ENCODE results near the gene CMTM3. TPM values are rescaled to one million over a fixed set of nuclear protein-coding genes. Genes with fewer than 3 reads are reported as not detected.
"Not testable (repeated sequence)": the region's sequence is repeated elsewhere in the genome, so short reads cannot be mapped to it uniquely, and the experiment has no call there.

CMTM3 gene
- total RNA-seq, 6 experiments from 2014 or later: 26.3 to 35.6 (median 28.0) TPM

GRCh38 chr16:66563574-66564334 is 40.8 kb upstream of the CMTM3 start:
- Mint-ChIP-seq H3K4me3 (no peak overlapping the region), H3K36me3 (ENCODE audit: low read depth) (peaks cover 20% of the 10 kb centered on the region), H3K27me3 (ENCODE audit: insufficient read depth) (no peaks in the 10 kb centered on the region; the same call in 1 of the 2 replicates), H3K9me3 (no peaks in the 10 kb centered on the region), H3K27ac (no peak overlapping the region), H3K4me1 (ENCODE audit: low read depth) (peaks cover 28% of the 10 kb centered on the region)
- no peak for DNase-seq
- no peak for TF ChIP-seq CTCF (IDR thresholded peaks at IDR 0.05)

- H3K4me1 Mint-ChIP-seq (ENCODE audit: low read depth): peaks cover 42% of the 10 kb centered on the region
- H3K4me3 Mint-ChIP-seq: no peak within 1 kb of the TSS
- H3K36me3 Mint-ChIP-seq (ENCODE audit: low read depth): peaks cover 13% of the 10 kb centered on the region
- DNase-seq: no peak
- no peak within 1 kb of the TSS; the same call in 1 of the 2 replicates for H3K27ac Mint-ChIP-seq
- no peak for TF ChIP-seq CTCF (IDR thresholded peaks at IDR 0.05)
- no peaks in the 10 kb centered on the region; the same call in 1 of the 2 replicates for H3K27me3 Mint-ChIP-seq (ENCODE audit: insufficient read depth)
- no peaks in the 10 kb centered on the region for H3K9me3 Mint-ChIP-seq
Observed at GRCh38 chr16:66566051-66566901, 38.2 kb upstream of the CMTM3 start, which contains the start of gene CMTM1. TSS of gene CMTM1 (plus strand) at chr16:66566439. CDS start at chr16:66566514, 75 bp downstream.

GRCh38 chr16:66567270-66567669 is 37.2 kb upstream of the CMTM3 start:
- not testable (repeated sequence) for H3K4me3 Mint-ChIP-seq; H3K27ac Mint-ChIP-seq; DNase-seq; H3K27me3 Mint-ChIP-seq (ENCODE audit: insufficient read depth); H3K9me3 Mint-ChIP-seq
- peaks cover 42% of the 10 kb centered on the region for H3K4me1 Mint-ChIP-seq (ENCODE audit: low read depth)
- H3K36me3 Mint-ChIP-seq (ENCODE audit: low read depth): peaks cover 13% of the 10 kb centered on the region

GRCh38 chr16:66568355-66568754 is 36.1 kb upstream of the CMTM3 start:
- DNase-seq: no peak
- Mint-ChIP-seq H3K27ac (peak overlapping the region; percentile 52; the same call in 1 of the 2 replicates), H3K4me3 (no peak overlapping the region), H3K4me1 (ENCODE audit: low read depth) (peaks cover 42% of the 10 kb centered on the region), H3K36me3 (ENCODE audit: low read depth) (peaks cover 13% of the 10 kb centered on the region), H3K27me3 (ENCODE audit: insufficient read depth) (no peaks in the 10 kb centered on the region; the same call in 1 of the 2 replicates), H3K9me3 (no peaks in the 10 kb centered on the region)
- TF ChIP-seq CTCF (IDR thresholded peaks at IDR 0.05): no peak

GRCh38 chr16:66569131-66569530 is 35.4 kb upstream of the CMTM3 start:
- H3K9me3 Mint-ChIP-seq: no peaks in the 10 kb centered on the region
- peaks cover 13% of the 10 kb centered on the region for H3K36me3 Mint-ChIP-seq (ENCODE audit: low read depth)
- H3K4me1 Mint-ChIP-seq (ENCODE audit: low read depth): peaks cover 42% of the 10 kb centered on the region
- H3K27ac Mint-ChIP-seq: peak overlapping the region; percentile 44; the same call in 1 of the 2 replicates
- peak; percentile 50 for DNase-seq
- H3K4me3 Mint-ChIP-seq: peak overlapping the region; percentile 36
- TF ChIP-seq CTCF (IDR thresholded peaks at IDR 0.05): no peak
- H3K27me3 Mint-ChIP-seq (ENCODE audit: insufficient read depth): no peaks in the 10 kb centered on the region; the same call in 1 of the 2 replicates

Measured in HFFc6 (cell line).